GM12875 (cell line): ENCODE data around the gene MCRS1.

ENCODE experiments used
- H3K4me3 ChIP-seq: one replicate; pipeline ENCODE4 v1.5.1; 2011; ENCODE audit warnings: low read depth, low read length, control low read depth
- CTCF ChIP-seq: IDR thresholded peaks from 2 replicates; pipeline ENCODE4 v1.5.1; 2011; ENCODE audit warnings: low read depth, mild to moderate bottlenecking, control low read depth, inconsistent platforms, low read length, moderate library complexity, borderline replicate concordance; ENCODE audit not compliant: insufficient read depth

The MCRS1 gene

DNA sequence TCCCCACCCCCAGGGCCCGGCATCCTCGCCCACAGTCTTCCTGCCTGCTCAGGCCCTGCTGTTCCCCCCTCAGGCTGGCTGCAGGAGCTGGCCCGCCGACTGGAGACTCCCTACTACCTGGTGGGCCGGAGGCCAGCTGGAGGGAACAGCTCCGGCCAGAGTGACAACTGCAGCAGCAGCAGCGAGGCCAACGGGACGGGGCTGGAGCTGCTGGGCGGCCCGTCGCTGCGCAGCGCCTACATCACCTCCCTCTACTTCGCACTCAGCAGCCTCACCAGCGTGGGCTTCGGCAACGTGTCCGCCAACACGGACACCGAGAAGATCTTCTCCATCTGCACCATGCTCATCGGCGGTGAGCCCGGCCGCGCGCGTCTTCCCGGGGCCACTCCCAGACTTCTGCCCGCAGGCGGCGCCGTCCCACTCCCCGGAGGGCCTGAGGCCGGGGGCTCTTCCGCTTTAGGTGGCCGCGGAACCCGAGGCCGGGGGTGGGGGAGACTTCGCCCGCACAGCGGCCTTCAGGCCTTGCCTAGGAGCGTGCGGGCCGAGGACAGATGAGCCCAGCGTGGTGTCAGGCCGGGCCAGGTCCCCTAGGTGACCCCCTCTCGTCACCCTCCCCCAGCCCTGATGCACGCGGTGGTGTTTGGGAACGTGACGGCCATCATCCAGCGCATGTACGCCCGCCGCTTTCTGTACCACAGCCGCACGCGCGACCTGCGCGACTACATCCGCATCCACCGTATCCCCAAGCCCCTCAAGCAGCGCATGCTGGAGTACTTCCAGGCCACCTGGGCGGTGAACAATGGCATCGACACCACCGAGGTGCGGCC lies 18.9 kb downstream of the MCRS1 start:
- TF ChIP-seq CTCF: 0 out of 2 replicates have a peak, but pooled peaks have one; percentile 11
- peak overlapping the region; percentile 37 for H3K4me3 ChIP-seq

DNA sequence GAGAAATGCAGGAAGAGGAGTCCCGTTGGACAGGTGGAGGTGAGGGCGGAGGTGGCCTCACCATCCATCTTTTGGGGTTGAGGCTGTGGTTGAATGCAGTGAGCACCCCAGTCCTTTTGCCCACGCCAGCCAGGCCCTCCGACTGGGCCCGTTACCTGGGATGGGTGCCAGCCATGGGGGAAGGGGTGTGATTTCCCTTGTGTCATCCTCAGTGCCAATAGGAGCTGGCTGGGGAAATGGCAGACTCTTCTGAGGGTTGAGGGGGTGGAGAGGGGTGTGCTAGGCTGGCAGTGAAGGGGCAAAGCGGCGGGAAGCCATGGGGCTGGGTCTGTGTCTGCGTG lies 19.5 kb downstream of the MCRS1 start:
- TF ChIP-seq CTCF: no peak
- peak overlapping the region; percentile 37 for H3K4me3 ChIP-seq

DNA sequence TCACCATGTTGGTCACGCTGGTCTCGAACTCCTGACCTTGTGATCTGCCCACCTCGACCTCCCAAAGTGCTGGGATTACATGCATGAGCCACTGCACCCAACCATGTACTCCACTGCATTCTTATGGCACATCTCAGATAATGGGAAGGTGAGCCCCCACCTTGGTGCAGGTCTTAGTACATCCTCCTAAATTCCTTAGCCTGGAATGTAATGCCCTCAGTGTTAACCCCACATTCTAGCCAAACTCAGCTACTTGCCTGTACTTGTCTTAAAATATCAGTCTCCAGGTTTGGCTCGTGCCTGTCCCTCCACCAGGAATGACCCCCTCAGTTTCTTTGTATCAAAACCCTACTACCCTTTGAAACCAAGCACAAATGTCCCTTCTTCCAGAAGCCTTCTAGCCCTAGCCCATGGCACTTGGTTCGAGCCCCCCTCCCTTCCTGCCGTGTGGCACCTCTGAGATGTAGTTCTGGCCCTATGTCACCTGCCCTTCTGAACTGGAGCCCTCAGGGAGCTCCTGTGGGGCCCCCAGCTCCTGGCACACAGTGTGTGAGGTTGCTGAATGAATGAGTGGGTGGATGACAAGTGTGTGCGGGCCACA lies 20.8 kb downstream of the MCRS1 start:
- TF ChIP-seq CTCF: no peak
- no peak overlapping the region for H3K4me3 ChIP-seq

GRCh38 chr12:49546481-49546880 lies 21.5 kb downstream of the MCRS1 start:
- no peak for TF ChIP-seq CTCF
- no peak overlapping the region for H3K4me3 ChIP-seq

DNA sequence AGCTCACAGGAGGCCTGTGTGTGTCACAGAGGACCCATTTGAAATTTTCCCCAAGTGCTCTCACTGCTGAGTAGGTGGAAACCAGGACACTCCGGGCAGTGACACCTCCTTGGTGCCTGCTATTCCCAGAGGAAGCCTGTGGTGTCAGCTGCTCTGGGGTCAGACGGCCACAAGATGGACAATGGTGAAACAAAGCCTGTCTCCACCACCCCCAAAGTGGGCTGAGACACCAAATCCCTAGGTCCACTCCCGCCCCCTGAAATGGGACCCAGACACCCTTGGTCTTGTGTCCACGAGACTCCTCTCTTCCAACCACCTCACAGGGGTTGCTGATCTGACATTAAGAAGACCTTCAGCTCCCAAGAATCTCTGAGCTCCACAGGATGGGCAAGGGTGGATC lies 22.1 kb downstream of the MCRS1 start:
- H3K4me3 ChIP-seq: no peak overlapping the region
- TF ChIP-seq CTCF: no peak

- no peak for TF ChIP-seq CTCF
- no peak overlapping the region for H3K4me3 ChIP-seq
Observed at GRCh38 chr12:49543914-49544815, 23.8 kb downstream of the MCRS1 start.
